HCT116 (cell line): ENCODE results near the gene TRABD. TPM values are rescaled to one million over a fixed set of nuclear protein-coding genes. Genes with fewer than 3 reads are reported as not detected.
"Not testable (repeated sequence)": the region's sequence is repeated elsewhere in the genome, so short reads cannot be mapped to it uniquely, and the experiment has no call there.

Experiments
- ATAC-seq: fragments of 200-7000 bp; cut with Tn5 transposase; 2 replicates; pipeline ENCODE4 v1.9.1; 2020; ENCODE audit warnings: mild to moderate bottlenecking, moderate library complexity
- BruUV-seq: library from RNA; stranded (reverse); fragments of 400-500 nt; replicated peaks from 2 replicates; lab custom pipeline; 2021; lab: Mats Ljungman, UMichigan
- CTCF ChIA-PET: fragments of 300-600 bp; sonication (Branson Sonifier 250); formaldehyde crosslinking; loops from one replicate; lab custom pipeline; 2021; ENCODE audit warnings: antibody characterized with exemption; lab: Charles Lee
- POLR2A ChIA-PET: fragments of 300-600, 350-600 bp; sonication (Branson Sonifier 250); formaldehyde crosslinking; loops from one replicate; lab custom pipeline; 2021; ENCODE audit warnings: antibody characterized with exemption; lab: Charles Lee
- RAD21 ChIA-PET, 2 experiments: fragments of 300-600 bp; sonication (Branson Sonifier 250); formaldehyde crosslinking; loops; one replicate each; lab custom pipeline; 2023; ENCODE audit warnings: low total read pairs in 2 of 2; ENCODE audit not compliant: uncharacterized antibody in 2 of 2, unreplicated experiment in 2 of 2, low non-redundant PET in 1 of 2; lab: Charles Lee
- DNase-seq: peaks from one replicate; pipeline ENCODE4 v3.0.0-alpha.2; 2010; ENCODE audit warnings: low read depth, low spot score
- H2AFZ ChIP-seq: fragments of 200-600 bp; shearing (Covaris generic), sonication (generic); 2 replicates; pipeline ENCODE4 v1.6.1; 2017; ENCODE audit warnings: low read depth, mixed run types, mixed read lengths, antibody characterized with exemption, low read length; ENCODE audit not compliant: poor library complexity, severe bottlenecking
- H3K27ac ChIP-seq: 2 replicates; pipeline ENCODE4 v1.5.1; 2012; ENCODE audit warnings: low read depth, low read length
- H3K27me3 ChIP-seq: fragments of 200-600 bp; sonication (generic); 2 replicates; pipeline ENCODE4 v1.6.1; 2016; ENCODE audit warnings: mixed run types, low read length, mixed read lengths; ENCODE audit not compliant: insufficient read depth
- H3K36me3 ChIP-seq, 2 experiments: fragments of 200-500 bp in 1 of 2; fragments of 200-600 bp in 1 of 2; sonication (Bioruptor generic) in 1 of 2; sonication (generic) in 1 of 2; 2 replicates each; pipeline versions ENCODE4 v1.5.1 to v1.6.1; 2014 to 2016; ENCODE audit warnings: low read length in 2 of 2, inconsistent platforms in 1 of 2, mixed read lengths in 1 of 2, mixed run types in 1 of 2; ENCODE audit not compliant: insufficient read depth in 2 of 2, control insufficient read depth in 1 of 2
- H3K4me1 ChIP-seq, 2 experiments: fragments of 200-600 bp in 1 of 2; sonication (generic) in 1 of 2; 2 replicates each; pipeline versions ENCODE4 v1.5.1 to v1.6.1; 2012 to 2017; ENCODE audit warnings: low read length in 2 of 2, inconsistent platforms in 1 of 2, mild to moderate bottlenecking in 1 of 2, mixed read lengths in 1 of 2, mixed run types in 1 of 2, moderate library complexity in 1 of 2; ENCODE audit not compliant: insufficient read depth in 2 of 2, control insufficient read depth in 1 of 2
- H3K4me2 ChIP-seq: fragments of 200-600 bp; sonication (generic); 2 replicates; pipeline ENCODE4 v1.6.1; 2017; ENCODE audit warnings: mixed run types, low read length, mixed read lengths
- H3K4me3 ChIP-seq, 2 experiments: fragments of 200-600 bp in 1 of 2; sonication (generic) in 1 of 2; replicated peaks in 1 of 2; 2 replicates each; pipeline ENCODE4 v1.5.1; 2011 to 2016; ENCODE audit warnings: low read length in 2 of 2, control low read depth in 1 of 2, low read depth in 1 of 2, mild to moderate bottlenecking in 1 of 2, mixed read lengths in 1 of 2, mixed run types in 1 of 2
- H3K79me2 ChIP-seq: fragments of 200-600 bp; sonication (generic); 2 replicates; pipeline ENCODE4 v1.6.1; 2017; ENCODE audit warnings: mild to moderate bottlenecking, mixed run types, low read length, moderate library complexity, mixed read lengths; ENCODE audit not compliant: insufficient read depth
- H3K9ac ChIP-seq: fragments of 200-600 bp; sonication (generic); 2 replicates; pipeline ENCODE4 v1.6.1; 2016; ENCODE audit warnings: low read length, mixed read lengths
- H3K9me2 ChIP-seq: fragments of 200-600 bp; sonication (generic), shearing (Covaris generic); 2 replicates; pipeline ENCODE4 v1.6.1; 2017; ENCODE audit warnings: mixed run types, mild to moderate bottlenecking, moderate library complexity; ENCODE audit not compliant: insufficient read depth
- H3K9me3 ChIP-seq, 2 experiments: fragments of 200-500 bp in 1 of 2; fragments of 200-600 bp in 1 of 2; sonication (Bioruptor generic) in 1 of 2; sonication (generic) in 1 of 2; 2 replicates each; pipeline ENCODE4 v1.6.1; 2014 to 2017; ENCODE audit warnings: low read length in 2 of 2, mixed read lengths in 2 of 2, inconsistent platforms in 1 of 2, low read depth in 1 of 2, mild to moderate bottlenecking in 1 of 2, mixed run types in 1 of 2, moderate library complexity in 1 of 2; ENCODE audit not compliant: control insufficient read depth in 1 of 2, insufficient read depth in 1 of 2
- H4K20me1 ChIP-seq: fragments of 200-600 bp; sonication (generic), shearing (Covaris generic); 2 replicates; pipeline ENCODE4 v1.6.1; 2017; ENCODE audit warnings: mixed run types, mild to moderate bottlenecking, moderate library complexity; ENCODE audit not compliant: insufficient read depth
- ATF3 ChIP-seq: IDR thresholded peaks from 2 replicates; pipeline ENCODE4 v1.6.1; 2012
- CEBPB ChIP-seq: IDR thresholded peaks from 2 replicates; pipeline ENCODE4 v1.6.1; 2012; ENCODE audit warnings: low read depth
- CTCF ChIP-seq, 3 experiments: fragments of 200-600 bp in 1 of 3; sonication (generic) in 1 of 3; IDR thresholded peaks in 2 of 3; conservative IDR thresholded peaks in 1 of 3; 2 replicates each; pipeline ENCODE4 v1.5.1; 2012 to 2017; ENCODE audit warnings: low read depth in 2 of 3, low read length in 2 of 3, antibody characterized with exemption in 1 of 3, borderline replicate concordance in 1 of 3, control low read depth in 1 of 3, mild to moderate bottlenecking in 1 of 3, mixed read lengths in 1 of 3, mixed run types in 1 of 3, moderate library complexity in 1 of 3; ENCODE audit not compliant: insufficient read depth in 1 of 3
- ELF1 ChIP-seq: IDR thresholded peaks from 2 replicates; pipeline ENCODE4 v1.6.1; 2012; ENCODE audit warnings: low read depth, borderline replicate concordance
- EZH2 ChIP-seq: fragments of 200-600 bp; sonication (generic); IDR thresholded peaks from 2 replicates; pipeline ENCODE4 v1.6.1; 2017; ENCODE audit warnings: antibody characterized with exemption, mixed run types
- FOSL1 ChIP-seq: IDR thresholded peaks from 2 replicates; pipeline ENCODE4 v1.6.1; 2012; ENCODE audit warnings: low read depth
- POLR2A ChIP-seq: IDR thresholded peaks from 2 replicates; pipeline ENCODE4 v1.7.0; 2011; ENCODE audit warnings: borderline replicate concordance; ENCODE audit not compliant: insufficient read depth, insufficient read length; ENCODE audit errors: extremely low read depth
- RAD21 ChIP-seq: IDR thresholded peaks from 2 replicates; pipeline ENCODE4 v1.6.1; 2012; ENCODE audit warnings: low read depth, mild to moderate bottlenecking
- REST ChIP-seq: IDR thresholded peaks from 2 replicates; pipeline ENCODE4 v1.6.1; 2012; ENCODE audit warnings: low read depth
- SP1 ChIP-seq: IDR thresholded peaks from 2 replicates; pipeline ENCODE4 v1.6.1; 2012; ENCODE audit warnings: low read depth
- SRF ChIP-seq: IDR thresholded peaks from 2 replicates; pipeline ENCODE4 v1.6.1; 2012; ENCODE audit warnings: low read depth
- YY1 ChIP-seq: IDR thresholded peaks from 2 replicates; pipeline ENCODE4 v1.6.1; 2011; ENCODE audit warnings: low read length, low read depth, moderate library complexity, mild to moderate bottlenecking; ENCODE audit not compliant: insufficient replicate concordance; ENCODE audit errors: extremely low read depth
- ZNF274 ChIP-seq: fragments of 200-500 bp; sonication (Bioruptor generic); IDR thresholded peaks from 2 replicates; pipeline ENCODE4 v1.6.1; 2014; ENCODE audit warnings: mild to moderate bottlenecking, low read depth, low read length, inconsistent platforms
- intact Hi-C: fragments of 100-400 bp; cut with micrococcal nuclease; formaldehyde crosslinking; loops from 2 replicates; pipeline ENCODE4 v1.10.0; 2022
- total RNA-seq: library from RNA; stranded (reverse); gene quantifications from one replicate; pipeline ENCODE4 v1.2.1, GENCODE V29; 2021; ENCODE audit not compliant: unreplicated experiment

The TRABD gene
- total RNA-seq, 1 experiment from 2014 or later: 90.3 TPM

GRCh38 chr22:50168490-50169180, 17.1 kb upstream of the TRABD start:
- ATAC-seq, H3K27ac ChIP-seq, H3K9ac ChIP-seq, H2AFZ ChIP-seq, CTCF ChIA-PET, H3K9me3 ChIP-seq, H3K4me1 ChIP-seq, DNase-seq, H3K36me3 ChIP-seq, H3K4me2 ChIP-seq, H3K9me2 ChIP-seq, intact Hi-C loops, POLR2A ChIA-PET, H3K27me3 ChIP-seq, BruUV-seq, H3K4me3 ChIP-seq, H4K20me1 ChIP-seq, RAD21 ChIA-PET, H3K79me2 ChIP-seq: not testable (repeated sequence)

- Histone ChIP-seq H2AFZ (no peak overlapping the region), H3K9me2 (no peaks in the 10 kb centered on the region), H3K9me3 (no peaks in the 10 kb centered on the region), H3K36me3 (no peaks in the 10 kb centered on the region), H3K4me3 (peak overlapping the region; percentile 15 to 37; a peak in 3 of 4 replicates), H3K27me3 (no peaks in the 10 kb centered on the region), H4K20me1 (no peaks in the 10 kb centered on the region), H3K9ac (peak overlapping the region; percentile 27; the same call in 1 of the 2 replicates), H3K4me2 (peak overlapping the region; percentile 53), H3K27ac (no peak overlapping the region), H3K4me1 (no peaks in the 10 kb centered on the region), H3K79me2 (no peaks in the 10 kb centered on the region)
- no peak for DNase-seq
- BruUV-seq: no TSS peak
- no peak for TF ChIP-seq ELF1
- TF ChIP-seq REST: no peak
- TF ChIP-seq SP1: no peak
- TF ChIP-seq CEBPB: no peak
- no peak for TF ChIP-seq EZH2
- TF ChIP-seq SRF: no peak
- TF ChIP-seq YY1: no peak
- TF ChIP-seq RAD21: no peak
- TF ChIP-seq CTCF (IDR thresholded peaks at IDR 0.05 in 2 of 3, conservative IDR thresholded peaks at IDR 0.05 in 1 of 3; ENCODE audit: borderline replicate concordance in 1 of 3, insufficient read depth in 1 of 3, low read depth in 2 of 3, low read length in 2 of 3): no peak
- no peak for TF ChIP-seq FOSL1
- no peak for TF ChIP-seq ZNF274
- TF ChIP-seq ATF3: no peak
- no peak for TF ChIP-seq POLR2A
- intact Hi-C loops: no loop called here
- no peak; the same call in 1 of the 2 replicates for ATAC-seq
- ChIA-PET POLR2A (no interaction called here), RAD21 (no interaction called here), CTCF (no interaction called here)
Measured at GRCh38 chr22:50169181-50169759, 16.4 kb upstream of the TRABD start.
